Measurements from ENCODE around the gene ENSA.

The ENSA gene

GRCh38 chr1:150578272-150579109 is 50.9 kb downstream of the ENSA start:
- Histone ChIP-seq H3F3A (ENCODE audit: low read depth) (no peaks in the 10 kb centered on the region), H3K4me3 (ENCODE audit: low read length, poor library complexity, severe bottlenecking) (peak overlapping the region; percentile 97), H3K36me3 (ENCODE audit: insufficient read depth, low read length) (peaks cover 41% of the 10 kb centered on the region), H3K4me1 (ENCODE audit: insufficient read depth, low read length, poor library complexity, severe bottlenecking) (peaks cover 42% of the 10 kb centered on the region), H3K9ac (ENCODE audit: low read depth, low read length, poor library complexity, severe bottlenecking) (peak overlapping the region; percentile 97), H3K9me2 (replicated peaks; ENCODE audit: low read depth, low read length) (no peaks in the 10 kb centered on the region), H4K20me1 (ENCODE audit: insufficient read depth, low read length, poor library complexity, severe bottlenecking) (peaks cover 56% of the 10 kb centered on the region), H3K9me3 (ENCODE audit: insufficient read depth, low read depth, low read length) (no peaks in the 10 kb centered on the region), H3K4me2 (ENCODE audit: low read depth, low read length, poor library complexity, severe bottlenecking) (peak overlapping the region; percentile 99), H3K79me2 (ENCODE audit: insufficient read depth, low read length) (peaks cover 66% of the 10 kb centered on the region), H3K27me3 (ENCODE audit: insufficient read depth, low read length, poor library complexity, severe bottlenecking) (peaks cover 16% of the 10 kb centered on the region), H2AFZ (ENCODE audit: low read length) (no peak overlapping the region)
- TF ChIP-seq, protein P1, sequence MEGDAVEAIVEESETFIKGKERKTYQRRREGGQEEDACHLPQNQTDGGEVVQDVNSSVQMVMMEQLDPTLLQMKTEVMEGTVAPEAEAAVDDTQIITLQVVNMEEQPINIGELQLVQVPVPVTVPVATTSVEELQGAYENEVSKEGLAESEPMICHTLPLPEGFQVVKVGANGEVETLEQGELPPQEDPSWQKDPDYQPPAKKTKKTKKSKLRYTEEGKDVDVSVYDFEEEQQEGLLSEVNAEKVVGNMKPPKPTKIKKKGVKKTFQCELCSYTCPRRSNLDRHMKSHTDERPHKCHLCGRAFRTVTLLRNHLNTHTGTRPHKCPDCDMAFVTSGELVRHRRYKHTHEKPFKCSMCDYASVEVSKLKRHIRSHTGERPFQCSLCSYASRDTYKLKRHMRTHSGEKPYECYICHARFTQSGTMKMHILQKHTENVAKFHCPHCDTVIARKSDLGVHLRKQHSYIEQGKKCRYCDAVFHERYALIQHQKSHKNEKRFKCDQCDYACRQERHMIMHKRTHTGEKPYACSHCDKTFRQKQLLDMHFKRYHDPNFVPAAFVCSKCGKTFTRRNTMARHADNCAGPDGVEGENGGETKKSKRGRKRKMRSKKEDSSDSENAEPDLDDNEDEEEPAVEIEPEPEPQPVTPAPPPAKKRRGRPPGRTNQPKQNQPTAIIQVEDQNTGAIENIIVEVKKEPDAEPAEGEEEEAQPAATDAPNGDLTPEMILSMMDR (conservative IDR thresholded peaks at IDR 0.05; ENCODE audit: low read length), result no peak
- no peak for TF ChIP-seq EZH2phosphoT487 (IDR thresholded peaks at IDR 0.05; ENCODE audit: borderline replicate concordance)

DNA sequence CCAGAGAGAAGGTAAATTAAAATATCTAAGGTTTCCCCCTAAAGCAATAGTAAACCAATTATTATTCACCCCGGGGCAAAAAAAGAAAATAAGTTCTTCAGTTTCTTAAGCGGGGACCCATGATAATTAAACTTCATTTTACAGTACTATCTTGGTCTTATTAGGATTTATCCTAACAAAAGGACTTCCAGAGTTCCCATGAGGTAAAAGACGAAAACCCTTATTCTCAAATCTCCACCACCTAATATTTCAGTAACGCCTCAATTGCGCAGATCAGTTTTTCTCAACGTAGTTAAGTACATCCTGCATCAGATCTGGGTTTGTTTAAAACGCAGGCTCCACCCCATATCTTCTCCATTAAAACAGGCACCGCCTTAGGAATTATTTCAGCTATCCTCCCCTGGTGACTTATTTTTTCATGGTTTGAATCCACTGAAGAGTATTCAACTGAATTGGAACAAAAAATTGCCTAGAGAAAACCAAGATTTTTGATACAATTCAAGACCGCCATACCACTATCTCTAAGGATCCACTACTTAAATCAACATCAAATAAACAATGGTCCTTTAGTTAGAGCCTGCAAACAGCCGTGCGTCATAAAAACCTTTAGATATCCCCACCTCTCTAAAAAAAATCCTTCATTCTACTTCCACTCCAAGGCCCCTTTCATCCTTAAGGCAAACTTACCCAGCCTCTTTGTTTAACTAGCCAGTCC is 51.7 kb downstream of the ENSA start:
- Histone ChIP-seq H3K79me2 (ENCODE audit: insufficient read depth, low read length) (peaks cover 74% of the 10 kb centered on the region), H3F3A (ENCODE audit: low read depth) (no peaks in the 10 kb centered on the region), H3K4me3 (ENCODE audit: low read length, poor library complexity, severe bottlenecking) (peak overlapping the region; percentile 97), H3K4me2 (ENCODE audit: low read depth, low read length, poor library complexity, severe bottlenecking) (peak overlapping the region; percentile 99), H3K36me3 (ENCODE audit: insufficient read depth, low read length) (peaks cover 48% of the 10 kb centered on the region), H3K9ac (ENCODE audit: low read depth, low read length, poor library complexity, severe bottlenecking) (peak overlapping the region; percentile 97), H3K9me3 (ENCODE audit: insufficient read depth, low read depth, low read length) (no peaks in the 10 kb centered on the region), H3K4me1 (ENCODE audit: insufficient read depth, low read length, poor library complexity, severe bottlenecking) (peaks cover 49% of the 10 kb centered on the region), H3K9me2 (replicated peaks; ENCODE audit: low read depth, low read length) (no peaks in the 10 kb centered on the region), H3K27me3 (ENCODE audit: insufficient read depth, low read length, poor library complexity, severe bottlenecking) (peaks cover 16% of the 10 kb centered on the region), H2AFZ (ENCODE audit: low read length) (no peak overlapping the region), H4K20me1 (ENCODE audit: insufficient read depth, low read length, poor library complexity, severe bottlenecking) (peaks cover 64% of the 10 kb centered on the region)
- TF ChIP-seq, protein P1 (conservative IDR thresholded peaks at IDR 0.05; ENCODE audit: low read length), result no peak
- TF ChIP-seq EZH2phosphoT487 (IDR thresholded peaks at IDR 0.05; ENCODE audit: borderline replicate concordance), result no peak

DNA sequence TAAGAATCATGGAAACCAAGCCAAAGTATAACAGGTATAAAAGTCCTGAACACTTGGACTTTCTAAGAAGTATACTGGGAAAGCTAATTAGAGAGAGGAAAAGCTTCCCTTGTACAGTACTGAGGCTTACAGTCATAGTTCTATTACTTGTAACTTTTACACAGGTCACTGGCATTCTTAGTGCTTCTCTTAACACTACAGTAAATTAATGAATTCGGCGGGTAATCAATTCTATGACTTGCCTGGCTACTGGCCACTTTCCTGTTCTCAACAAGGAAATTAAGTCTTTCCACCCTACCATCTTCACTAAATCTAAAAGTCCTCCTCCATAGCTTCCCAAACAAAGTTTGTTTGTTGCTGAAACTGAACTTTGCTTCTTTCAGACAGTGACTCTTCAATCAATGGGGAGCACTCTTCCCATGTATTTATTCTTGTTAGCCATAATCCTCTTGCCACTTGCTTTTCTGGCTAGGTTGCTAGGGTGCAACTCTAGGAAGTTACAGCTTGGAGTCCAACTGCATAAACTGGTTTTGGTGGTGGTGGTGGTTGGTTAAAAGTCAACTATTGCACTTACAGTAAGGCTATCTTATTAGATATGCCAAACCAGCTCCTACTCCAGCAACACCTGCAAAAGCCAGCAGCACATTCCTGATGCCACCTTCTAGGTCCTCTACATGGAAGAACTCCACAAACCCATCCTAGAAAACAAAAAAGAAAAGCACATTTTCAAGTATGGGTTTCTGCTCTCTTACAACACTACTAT is 52.4 kb downstream of the ENSA start:
- Histone ChIP-seq H3K4me2 (ENCODE audit: low read depth, low read length, poor library complexity, severe bottlenecking) (peak overlapping the region; percentile 99), H3K9me2 (replicated peaks; ENCODE audit: low read depth, low read length) (no peaks in the 10 kb centered on the region), H3K9ac (ENCODE audit: low read depth, low read length, poor library complexity, severe bottlenecking) (peak overlapping the region; percentile 97), H4K20me1 (ENCODE audit: insufficient read depth, low read length, poor library complexity, severe bottlenecking) (peaks cover 68% of the 10 kb centered on the region), H2AFZ (ENCODE audit: low read length) (no peak overlapping the region), H3K4me3 (ENCODE audit: low read length, poor library complexity, severe bottlenecking) (peak overlapping the region; percentile 97), H3K9me3 (ENCODE audit: insufficient read depth, low read depth, low read length) (no peaks in the 10 kb centered on the region), H3K4me1 (ENCODE audit: insufficient read depth, low read length, poor library complexity, severe bottlenecking) (peaks cover 49% of the 10 kb centered on the region), H3K36me3 (ENCODE audit: insufficient read depth, low read length) (peaks cover 52% of the 10 kb centered on the region), H3K27me3 (ENCODE audit: insufficient read depth, low read length, poor library complexity, severe bottlenecking) (peaks cover 16% of the 10 kb centered on the region), H3K79me2 (ENCODE audit: insufficient read depth, low read length) (peaks cover 82% of the 10 kb centered on the region), H3F3A (ENCODE audit: low read depth) (no peaks in the 10 kb centered on the region)
- TF ChIP-seq EZH2phosphoT487 (IDR thresholded peaks at IDR 0.05; ENCODE audit: borderline replicate concordance), result no peak
- TF ChIP-seq, protein P1 (conservative IDR thresholded peaks at IDR 0.05; ENCODE audit: low read length), result no peak

Data from Loucy (cell line).